ENCODE measurements around the gene SSTR5.

Gene SSTR5

GRCh38 chr16:1094124-1094479 is 21.6 kb downstream of the SSTR5 start:
- DNase-seq: no peak

- DNase-seq: no peak
Observed at GRCh38 chr16:1094601-1095449, 22.3 kb downstream of the SSTR5 start.

GRCh38 chr16:1095450-1096168 is 23.1 kb downstream of the SSTR5 start:
- DNase-seq: no peak

DNA sequence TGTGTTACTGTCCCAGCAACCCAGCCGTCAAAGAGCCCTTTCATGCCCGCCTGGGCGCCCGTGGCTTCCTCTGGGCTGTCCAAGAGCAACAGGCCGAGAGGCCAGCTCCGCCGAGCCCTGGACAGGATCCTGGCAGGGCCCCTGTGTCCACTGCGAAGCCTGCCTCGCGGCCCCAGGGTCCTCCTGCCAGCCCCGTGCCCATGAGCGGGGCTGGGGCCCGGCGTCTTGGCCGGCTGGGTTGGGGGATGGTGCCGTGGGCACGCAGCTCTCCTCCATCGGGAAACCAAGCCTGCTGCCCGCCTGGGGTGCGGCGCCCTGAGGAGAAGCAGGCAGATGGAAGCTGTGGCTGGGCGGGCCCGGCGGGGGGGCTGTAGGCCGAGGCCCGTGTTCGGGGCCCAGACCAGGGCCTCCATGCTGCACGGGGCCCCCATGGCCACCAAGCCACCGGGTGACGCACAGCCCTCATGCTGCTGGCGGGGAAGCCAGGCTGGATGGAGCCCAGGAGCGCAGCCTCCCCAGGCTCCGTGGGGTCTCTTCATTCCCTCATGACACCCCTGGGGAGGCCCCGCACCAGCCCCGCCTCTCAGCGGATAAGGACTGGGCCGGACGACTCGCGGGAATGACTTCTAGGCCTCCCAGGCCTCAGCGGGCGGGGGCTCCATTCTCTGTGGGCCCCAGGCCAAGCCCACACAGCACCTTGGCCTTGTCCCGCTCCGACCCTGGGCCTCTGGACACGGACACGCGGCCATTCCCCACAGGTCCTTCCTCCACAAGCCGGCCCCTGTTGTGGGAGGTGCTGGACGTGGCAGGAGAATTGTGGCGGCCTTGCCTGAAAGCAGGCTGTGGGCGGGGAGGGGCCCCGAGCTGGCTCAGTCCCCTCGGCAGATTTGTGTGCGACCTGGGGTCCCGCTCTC is 23.9 kb downstream of the SSTR5 start, which contains the start of gene C1QTNF8:
TSS of gene C1QTNF8 (minus strand) at position 76 of the 914 bp plus-strand sequence. CDS start 1,322 bp downstream, outside the sequence.
- DNase-seq: no peak

DNA sequence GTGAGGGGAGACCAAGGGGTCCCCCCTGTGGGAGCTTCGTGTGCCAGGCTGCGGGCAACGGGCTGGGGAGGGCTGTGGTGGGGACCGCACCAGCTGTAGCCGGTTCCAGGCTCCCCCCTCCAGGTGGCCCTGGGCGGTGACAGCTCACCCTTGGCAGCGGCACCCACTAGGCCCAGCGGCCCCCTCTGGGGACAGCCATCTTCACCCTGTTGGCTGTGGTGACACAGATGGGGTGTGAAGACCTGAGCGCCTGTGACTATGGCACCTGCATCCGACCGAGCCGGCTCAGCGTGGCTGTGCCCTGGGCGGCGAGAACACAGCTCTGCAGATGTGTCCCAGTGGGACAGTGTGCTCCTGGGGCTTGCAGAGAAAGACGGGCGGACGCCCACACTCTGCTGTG is 24.6 kb downstream of the SSTR5 start:
- DNase-seq: no peak

GRCh38 chr16:1097800-1098199 is 25.3 kb downstream of the SSTR5 start:
- DNase-seq: no peak

GRCh38 chr16:1098266-1098991 is 25.9 kb downstream of the SSTR5 start:
- no peak for DNase-seq

- DNase-seq: no peak
Observed at GRCh38 chr16:1099189-1100083, 26.9 kb downstream of the SSTR5 start.

DNA sequence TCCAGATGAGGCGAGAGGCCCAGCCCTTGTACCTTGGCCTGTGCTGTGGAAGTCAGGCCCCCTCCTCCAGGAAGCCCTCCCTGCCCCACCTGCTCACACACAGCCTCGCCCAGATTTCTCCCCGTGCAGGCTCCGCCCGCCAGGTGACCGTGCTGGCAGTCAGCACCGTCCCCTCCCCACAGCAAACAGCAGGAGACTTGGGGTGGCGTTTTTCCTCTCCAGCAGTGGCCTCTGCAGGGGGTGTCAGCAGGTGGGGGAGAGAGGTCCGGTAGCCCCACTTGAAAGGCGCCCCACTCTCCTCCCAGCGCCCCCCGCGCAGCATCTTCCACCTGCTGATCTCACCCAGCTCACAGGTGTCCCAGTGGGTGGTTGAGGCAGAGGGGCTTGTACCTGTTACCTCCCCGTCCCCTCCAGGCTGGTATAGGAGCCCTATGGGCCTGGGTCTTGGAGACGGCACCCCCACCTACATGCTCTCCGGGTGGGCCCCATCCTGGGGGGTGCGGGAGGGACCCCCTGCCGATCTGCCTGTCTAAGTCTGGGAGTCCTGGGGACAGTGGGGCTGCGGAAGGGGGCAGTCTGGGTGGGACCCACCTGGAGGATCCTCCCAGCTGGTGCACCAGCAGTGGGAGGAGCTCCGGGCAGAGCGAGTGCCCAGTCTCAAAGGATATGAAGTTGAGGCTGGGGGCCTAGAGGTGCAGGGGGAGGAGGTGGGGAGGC is 27.7 kb downstream of the SSTR5 start:
- DNase-seq: no peak

DNA sequence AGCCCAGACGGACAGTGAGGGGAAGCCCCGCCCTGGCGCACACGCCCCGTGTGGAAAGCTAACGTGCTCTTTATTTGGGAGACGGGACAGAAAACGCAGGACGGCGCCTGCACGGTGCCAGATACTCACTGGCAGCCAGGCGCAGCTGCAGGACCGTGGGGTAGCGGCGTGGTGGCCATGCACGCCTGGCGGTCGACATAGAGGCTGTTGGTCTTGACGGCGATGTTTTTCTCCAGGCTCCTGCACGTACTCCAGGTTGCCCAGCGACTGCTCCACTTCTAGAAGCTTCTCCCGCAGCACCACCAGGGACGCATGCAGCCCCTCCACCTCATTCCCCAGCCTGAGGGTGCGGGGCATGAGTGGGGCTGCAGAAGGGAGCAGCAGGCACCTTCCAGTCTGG is 28.6 kb downstream of the SSTR5 start:
- no peak for DNase-seq

GRCh38 chr16:1101573-1102332 is 29.2 kb downstream of the SSTR5 start:
- no peak for DNase-seq

DNA sequence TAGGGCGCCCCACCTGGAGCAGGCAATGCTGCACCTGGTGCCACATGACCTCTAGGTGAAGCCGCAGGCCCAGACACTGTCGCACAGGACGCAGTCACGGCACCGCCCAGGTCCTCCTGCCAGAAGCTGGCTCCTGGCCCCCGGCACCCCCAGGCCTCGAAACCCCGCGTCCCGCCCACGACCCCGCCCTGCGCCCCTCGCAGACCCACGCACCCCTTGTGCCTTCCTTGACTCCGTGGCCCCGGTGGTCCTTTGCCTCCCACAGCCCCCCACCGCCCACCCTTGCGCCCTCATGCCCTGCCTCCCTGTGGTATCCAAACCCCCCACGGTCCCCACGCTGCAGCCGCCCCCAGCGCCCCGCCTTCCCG is 29.8 kb downstream of the SSTR5 start:
- no peak for DNase-seq

DNA sequence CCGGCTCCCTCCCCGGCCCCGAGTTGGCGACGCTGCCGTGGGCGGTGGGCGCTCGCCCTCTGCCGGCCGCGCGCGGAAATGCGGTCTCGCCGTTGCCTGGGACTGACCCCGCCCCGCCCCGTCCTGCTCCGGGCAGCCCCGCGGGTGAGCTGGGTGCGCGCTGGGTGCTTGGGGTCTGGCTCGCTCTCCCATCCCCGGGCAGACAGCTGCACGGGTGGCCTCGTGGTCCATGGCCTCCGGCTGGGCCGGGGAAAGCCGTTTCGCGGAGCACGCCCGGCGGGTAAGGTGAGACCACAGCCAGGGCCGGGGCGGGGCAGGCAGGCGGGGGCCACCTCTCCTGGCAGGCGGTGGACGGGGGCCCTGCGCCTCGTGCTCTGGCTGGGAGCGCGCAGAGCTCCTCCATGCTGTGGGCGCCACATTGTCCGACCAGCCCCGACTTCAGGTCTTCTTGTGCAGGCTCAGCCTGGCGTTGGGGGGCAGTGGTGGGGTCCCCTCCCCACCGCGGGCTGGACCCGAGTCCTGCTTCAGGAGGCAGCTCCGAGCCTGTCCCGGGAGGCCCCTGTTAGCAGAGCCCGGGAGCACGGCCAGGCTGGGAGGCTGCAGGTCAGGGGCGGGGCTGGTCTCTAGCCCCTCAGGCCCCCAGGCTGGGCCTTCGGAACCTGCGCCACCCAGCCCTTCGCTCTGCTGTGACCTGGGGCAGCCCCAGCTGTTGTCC is 30.5 kb downstream of the SSTR5 start:
- DNase-seq: peak; percentile 54

DNA sequence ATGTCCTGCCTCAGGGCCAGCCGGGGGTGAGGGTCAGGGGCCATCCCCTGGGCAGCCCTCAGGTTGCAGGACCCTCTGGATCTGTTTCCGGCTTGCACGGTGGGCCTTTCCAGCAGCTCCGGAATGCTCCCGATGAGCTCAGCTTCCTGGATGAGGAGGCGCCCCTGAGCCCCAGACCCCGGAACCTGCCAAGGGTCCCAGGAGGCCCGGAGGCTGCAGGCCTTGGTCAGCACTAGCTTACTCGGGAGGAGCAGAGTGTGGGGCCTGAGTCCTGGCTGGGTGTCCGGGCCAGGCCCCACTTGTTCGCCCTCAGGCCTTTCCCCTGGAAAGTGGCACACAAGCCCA is 31.1 kb downstream of the SSTR5 start:
- no peak for DNase-seq

DNA sequence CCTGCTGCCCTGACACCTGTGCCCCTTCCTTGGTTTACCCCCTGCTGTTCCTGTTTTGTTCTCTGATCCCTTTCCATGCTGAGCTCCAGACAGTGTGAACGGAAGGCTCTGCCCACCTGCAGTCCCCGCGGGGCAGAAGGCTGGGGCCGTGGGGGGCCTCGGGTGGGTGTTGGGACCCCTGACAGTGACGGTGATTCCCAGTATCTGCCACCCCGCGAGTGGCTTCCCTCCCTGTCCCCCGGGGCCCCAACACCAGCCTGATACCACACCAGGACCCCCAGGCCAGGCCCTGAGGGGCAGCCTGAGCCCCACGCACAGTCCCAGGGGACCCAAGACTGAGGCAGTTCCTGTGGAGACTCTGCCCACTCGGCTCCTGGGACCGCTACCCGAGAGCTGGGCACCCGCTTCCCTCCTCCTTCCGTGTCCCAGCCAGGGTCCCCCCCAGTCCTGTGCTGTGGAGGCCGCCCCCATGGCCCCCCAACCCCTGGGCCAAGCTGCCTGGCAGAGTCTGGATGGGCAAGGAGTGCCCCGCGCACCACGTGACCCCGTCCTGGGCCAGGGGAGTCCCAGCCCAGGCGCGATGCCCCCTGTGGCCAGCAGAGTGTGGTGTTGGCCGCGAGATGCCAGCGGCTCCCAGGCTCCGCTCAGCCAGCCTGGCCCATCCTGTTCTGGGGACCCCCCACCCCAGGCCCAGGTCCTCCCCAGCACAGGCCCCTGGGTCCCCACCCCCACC is 33.5 kb downstream of the SSTR5 start:
- no peak for DNase-seq

DNA sequence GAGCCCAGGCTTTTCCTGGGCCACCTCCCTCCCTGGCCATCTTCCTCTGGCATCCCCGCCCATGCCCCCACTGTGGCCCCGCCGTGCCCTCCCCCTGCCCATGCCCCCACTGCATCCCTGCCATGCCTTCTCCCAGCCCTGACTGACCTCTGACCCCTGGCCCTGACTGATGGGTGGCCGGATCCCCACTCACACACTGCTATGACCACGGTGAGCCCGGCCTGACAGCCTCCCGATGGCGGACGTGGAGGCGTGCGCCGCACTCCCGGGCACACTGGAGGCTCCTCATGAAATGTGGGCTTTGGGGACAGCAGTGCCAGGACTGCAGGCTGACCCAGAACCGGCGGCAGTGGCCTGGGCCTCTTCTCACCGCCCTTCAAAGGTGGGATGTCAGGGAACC is 34.1 kb downstream of the SSTR5 start:
- no peak for DNase-seq

- no peak for DNase-seq
Observed at GRCh38 chr16:1107141-1107540, 34.6 kb downstream of the SSTR5 start.

DNA sequence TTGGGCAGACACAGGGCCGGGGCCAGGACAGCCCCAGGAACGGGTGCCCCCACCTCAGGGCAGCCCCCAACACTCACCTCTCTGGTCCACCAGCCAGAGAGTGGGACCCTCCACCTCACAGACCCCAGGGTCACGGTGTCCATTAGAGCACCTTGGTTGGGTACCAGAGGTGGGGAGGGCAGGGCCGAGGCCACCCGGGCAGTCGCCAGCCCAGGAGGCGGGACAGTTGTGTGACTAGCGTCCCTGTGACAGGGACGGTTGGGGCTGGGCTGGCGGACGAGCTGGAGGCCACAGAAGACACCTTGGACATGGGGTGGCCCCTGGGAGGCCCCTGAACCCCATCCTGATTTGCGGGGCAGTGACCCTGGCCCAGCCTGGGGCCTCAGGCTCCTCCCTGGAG is 35.2 kb downstream of the SSTR5 start:
- no peak for DNase-seq
